ENCODE measurements around the gene AQP12B.
"Not testable (repeated sequence)": the region's sequence is repeated elsewhere in the genome, so short reads cannot be mapped to it uniquely, and the experiment has no call there.

The AQP12B gene

GRCh38 chr2:240682431-240683224 lies at the start of gene AQP12B:
AQP12B (minus strand) TSS chr2:240682885; CDS start chr2:240682837, 48 bp downstream.
- not testable (repeated sequence) for DNase-seq (ENCODE audit: low read depth)

- DNase-seq (ENCODE audit: low read depth), result no peak
These were observed 49.5 kb upstream of the AQP12B start for GRCh38 chr2:240732184-240732583.

GRCh38 chr2:240731178-240731545 lies 48.5 kb upstream of the AQP12B start:
- DNase-seq (ENCODE audit: low read depth), result no peak

GRCh38 chr2:240730501-240731177 lies 48.0 kb upstream of the AQP12B start:
- DNase-seq (ENCODE audit: low read depth), result no peak

- DNase-seq (ENCODE audit: low read depth), result no peak
These were observed 46.1 kb upstream of the AQP12B start for GRCh38 chr2:240728827-240729226.

- no peak for DNase-seq (ENCODE audit: low read depth)
These were observed 45.7 kb upstream of the AQP12B start for GRCh38 chr2:240728361-240728760.

- no peak for DNase-seq (ENCODE audit: low read depth)
These were observed 45.2 kb upstream of the AQP12B start for GRCh38 chr2:240727913-240728312.

GRCh38 chr2:240727439-240727838 lies 44.8 kb upstream of the AQP12B start:
- DNase-seq (ENCODE audit: low read depth), result no peak

- no peak for DNase-seq (ENCODE audit: low read depth)
These were observed 44.2 kb upstream of the AQP12B start for GRCh38 chr2:240726876-240727275.

GRCh38 chr2:240725671-240726070 lies 43.0 kb upstream of the AQP12B start:
- DNase-seq (ENCODE audit: low read depth), result no peak

- no peak for DNase-seq (ENCODE audit: low read depth)
These were observed 42.6 kb upstream of the AQP12B start for GRCh38 chr2:240725266-240725665.

- DNase-seq (ENCODE audit: low read depth), result no peak
These were observed 41.7 kb upstream of the AQP12B start for GRCh38 chr2:240724431-240724830.

GRCh38 chr2:240723851-240724250 lies 41.2 kb upstream of the AQP12B start:
- no peak for DNase-seq (ENCODE audit: low read depth)

- DNase-seq (ENCODE audit: low read depth), result no peak
These were observed 40.4 kb upstream of the AQP12B start for GRCh38 chr2:240722796-240723735.

- no peak for DNase-seq (ENCODE audit: low read depth)
These were observed 39.7 kb upstream of the AQP12B start for GRCh38 chr2:240722376-240722775.

- no peak for DNase-seq (ENCODE audit: low read depth)
These were observed 39.0 kb upstream of the AQP12B start for GRCh38 chr2:240721596-240722180.

GRCh38 chr2:240720686-240721595 lies 38.3 kb upstream of the AQP12B start:
- DNase-seq (ENCODE audit: low read depth), result no peak

GRCh38 chr2:240719676-240720545 lies 37.2 kb upstream of the AQP12B start:
- no peak for DNase-seq (ENCODE audit: low read depth)

- DNase-seq (ENCODE audit: low read depth), result no peak
These were observed 36.3 kb upstream of the AQP12B start for GRCh38 chr2:240718896-240719490.
